Measurements from ENCODE around the gene TMBIM4.

The TMBIM4 gene

GRCh38 chr12:66085998-66086397, 83.8 kb downstream of the TMBIM4 start:
- DNase-seq: no peak
